Measurements from ENCODE around the gene ZBTB43.

Gene ZBTB43

DNA sequence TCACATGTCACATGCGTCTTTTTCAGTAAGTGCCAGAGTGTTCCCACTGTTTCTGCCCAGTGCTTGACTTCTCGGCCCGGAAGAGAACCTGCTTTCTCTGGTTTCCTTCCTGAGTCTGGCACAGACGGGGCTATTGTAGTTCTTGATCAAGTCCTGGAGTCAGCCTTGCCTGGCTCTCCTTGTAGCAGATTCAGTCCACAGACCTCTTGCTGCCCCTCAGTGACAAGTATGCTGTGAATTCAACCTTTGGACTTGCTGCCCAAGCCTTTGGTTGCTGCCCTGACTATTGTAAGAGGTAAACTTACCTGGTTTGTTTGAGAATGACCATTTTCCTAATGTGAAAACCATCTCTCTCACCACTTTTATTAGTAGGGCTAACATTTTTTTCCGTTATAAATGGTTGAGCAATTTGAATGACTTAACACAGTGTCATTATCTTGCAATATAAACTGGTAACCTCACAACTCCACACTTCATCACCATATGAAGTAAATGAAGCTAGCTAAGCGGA is 80.3 kb downstream of the ZBTB43 start:
- DNase-seq (ENCODE audit: low read depth in 2 of 3, low spot score in 2 of 3): no peak

DNA sequence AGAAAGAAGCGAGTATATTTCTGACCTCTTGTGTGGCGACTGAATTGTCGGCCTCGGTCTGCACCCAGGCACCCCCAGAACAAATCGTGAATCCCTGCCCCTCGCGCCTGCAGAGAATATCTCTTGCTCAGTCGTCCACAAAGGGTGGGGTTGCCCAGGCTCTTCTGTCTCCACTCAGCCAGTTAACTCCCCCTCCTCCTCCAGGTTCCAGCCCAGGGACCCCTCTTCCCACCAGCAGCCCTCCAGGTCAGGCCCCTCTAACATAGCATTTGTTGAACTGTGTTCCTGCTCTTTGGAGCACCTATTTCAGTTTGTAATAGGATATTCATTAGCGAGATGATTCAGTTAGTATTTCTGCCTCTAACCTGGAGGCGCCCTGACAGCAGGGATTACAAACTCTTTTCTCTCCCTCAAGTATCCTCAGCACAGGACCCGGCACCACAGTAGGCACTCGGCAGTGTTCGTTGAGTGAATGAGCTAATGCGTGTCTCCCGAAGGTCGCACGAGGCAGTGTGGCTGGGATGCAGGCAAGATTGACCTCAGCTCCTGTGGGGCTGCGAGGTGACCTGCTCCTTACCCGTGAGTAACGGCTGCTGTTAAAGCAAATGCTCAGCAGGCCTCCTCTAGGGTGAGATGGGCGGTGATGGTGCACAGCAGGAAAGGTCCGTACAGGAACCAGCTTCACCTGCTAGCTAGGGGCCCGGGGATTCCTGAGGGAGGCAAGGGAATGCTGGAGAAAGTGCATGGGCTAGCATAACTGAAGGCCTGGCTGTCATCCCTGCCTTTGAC is 81.4 kb downstream of the ZBTB43 start:
- no peak for DNase-seq (ENCODE audit: low read depth in 2 of 3, low spot score in 2 of 3)

DNA sequence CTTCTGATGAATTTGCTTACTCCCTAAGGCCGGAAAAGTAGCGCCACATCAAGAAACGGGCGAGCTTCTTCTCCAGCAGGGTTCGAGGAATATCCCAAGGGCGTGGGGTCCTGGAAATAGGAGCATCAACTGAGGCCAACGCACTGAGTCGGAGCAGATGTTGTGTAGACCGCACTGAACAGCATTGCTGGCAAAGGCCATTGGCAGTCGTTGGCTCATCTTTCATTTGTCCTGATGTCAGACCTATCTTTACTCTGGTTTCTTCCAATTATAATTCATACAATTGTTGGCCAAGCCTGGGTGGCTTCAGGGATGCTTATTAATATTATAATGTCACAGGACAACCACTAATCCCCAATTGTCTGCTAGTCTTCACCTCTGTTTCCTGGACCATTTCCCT is 82.1 kb downstream of the ZBTB43 start:
- no peak for DNase-seq (ENCODE audit: low read depth in 2 of 3, low spot score in 2 of 3)

Data from activated CD8-positive, alpha-beta memory T cell treated with anti-CD3 and anti-CD28 coated beads for 48 hours (primary cell).